ENCODE measurements around the gene LMX1B. TPM values are rescaled to one million over a fixed set of nuclear protein-coding genes. Genes with fewer than 3 reads are reported as not detected.

Gene LMX1B
- total and polyA plus RNA-seq, 2 donors (not counting 1 experiment from before 2014, with no cell fraction given), result not detected

DNA sequence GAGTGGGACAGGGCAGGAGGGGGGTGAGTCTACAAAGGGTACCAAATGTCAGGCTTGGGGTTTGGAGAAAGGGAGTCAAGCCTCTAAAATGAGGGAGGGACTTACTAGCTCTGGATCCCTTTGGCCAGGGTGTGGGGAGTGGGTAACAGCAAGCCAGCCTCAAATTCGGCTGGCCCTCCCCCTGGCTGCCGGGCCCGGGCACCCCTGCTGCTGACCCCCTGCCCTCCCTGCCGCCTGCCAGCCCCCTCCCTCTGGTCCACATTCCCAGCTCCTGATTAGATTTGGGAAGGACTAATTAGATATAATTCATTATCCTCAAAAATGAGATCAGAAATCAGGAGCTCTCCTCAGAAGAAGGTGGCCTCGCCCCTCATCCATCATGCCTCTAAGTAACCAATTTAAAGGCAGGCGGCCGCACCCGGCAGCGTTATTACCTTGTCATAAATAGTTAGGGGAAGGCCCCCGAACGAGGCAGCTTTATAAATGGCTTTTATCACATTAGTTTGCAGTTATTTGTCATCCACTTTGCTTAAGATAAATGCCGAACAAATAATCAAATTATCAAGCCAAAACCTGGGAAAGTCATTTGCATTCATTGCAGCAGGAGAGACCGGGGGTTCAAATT lies 44.6 kb downstream of the LMX1B start:
- H2AFZ ChIP-seq (ENCODE audit: low read length), result no peak overlapping the region
- H3K36me3 ChIP-seq (ENCODE audit: control insufficient read depth, insufficient read depth, low read length), result no peaks in the 10 kb centered on the region
- H3K4me1 ChIP-seq (ENCODE audit: control insufficient read depth, extremely low read depth, insufficient read depth, low read length), result no peaks in the 10 kb centered on the region
- H3K27ac ChIP-seq (ENCODE audit: insufficient read depth, low read length), result no peak overlapping the region
- TF ChIP-seq, protein P1, sequence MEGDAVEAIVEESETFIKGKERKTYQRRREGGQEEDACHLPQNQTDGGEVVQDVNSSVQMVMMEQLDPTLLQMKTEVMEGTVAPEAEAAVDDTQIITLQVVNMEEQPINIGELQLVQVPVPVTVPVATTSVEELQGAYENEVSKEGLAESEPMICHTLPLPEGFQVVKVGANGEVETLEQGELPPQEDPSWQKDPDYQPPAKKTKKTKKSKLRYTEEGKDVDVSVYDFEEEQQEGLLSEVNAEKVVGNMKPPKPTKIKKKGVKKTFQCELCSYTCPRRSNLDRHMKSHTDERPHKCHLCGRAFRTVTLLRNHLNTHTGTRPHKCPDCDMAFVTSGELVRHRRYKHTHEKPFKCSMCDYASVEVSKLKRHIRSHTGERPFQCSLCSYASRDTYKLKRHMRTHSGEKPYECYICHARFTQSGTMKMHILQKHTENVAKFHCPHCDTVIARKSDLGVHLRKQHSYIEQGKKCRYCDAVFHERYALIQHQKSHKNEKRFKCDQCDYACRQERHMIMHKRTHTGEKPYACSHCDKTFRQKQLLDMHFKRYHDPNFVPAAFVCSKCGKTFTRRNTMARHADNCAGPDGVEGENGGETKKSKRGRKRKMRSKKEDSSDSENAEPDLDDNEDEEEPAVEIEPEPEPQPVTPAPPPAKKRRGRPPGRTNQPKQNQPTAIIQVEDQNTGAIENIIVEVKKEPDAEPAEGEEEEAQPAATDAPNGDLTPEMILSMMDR (conservative IDR thresholded peaks at IDR 0.05 in 1 of 2, IDR thresholded peaks at IDR 0.05 in 1 of 2; ENCODE audit: low read depth in 1 of 2, low read length in 2 of 2), result no peak
- TF ChIP-seq EZH2 (IDR thresholded peaks at IDR 0.05; ENCODE audit: low read length, missing control alignments), result no peak
- no peak overlapping the region for H3K4me3 ChIP-seq (replicated peaks in 1 of 4; ENCODE audit: control extremely low read depth in 1 of 4, insufficient read depth in 1 of 4, low read depth in 3 of 4, low read length in 4 of 4)
- no peak overlapping the region for H3K9ac ChIP-seq (ENCODE audit: insufficient read depth, low read length)
- no peaks in the 10 kb centered on the region for H3K79me2 ChIP-seq (ENCODE audit: control insufficient read depth, insufficient read depth, low read length)
- no peak for DNase-seq (ENCODE audit: low read depth in 2 of 2)
- H3K9me3 ChIP-seq (ENCODE audit: control insufficient read depth, insufficient read depth, low read depth, low read length), result no peaks in the 10 kb centered on the region
- no peak overlapping the region for H3K4me2 ChIP-seq (ENCODE audit: extremely low read depth, insufficient read depth, low read length)
- no peaks in the 10 kb centered on the region for H4K20me1 ChIP-seq (ENCODE audit: control insufficient read depth, extremely low read depth, insufficient read depth, low read length)
- peaks cover 9% of the 10 kb centered on the region for H3K27me3 ChIP-seq (ENCODE audit: control insufficient read depth, insufficient read depth, low read length)

DNA sequence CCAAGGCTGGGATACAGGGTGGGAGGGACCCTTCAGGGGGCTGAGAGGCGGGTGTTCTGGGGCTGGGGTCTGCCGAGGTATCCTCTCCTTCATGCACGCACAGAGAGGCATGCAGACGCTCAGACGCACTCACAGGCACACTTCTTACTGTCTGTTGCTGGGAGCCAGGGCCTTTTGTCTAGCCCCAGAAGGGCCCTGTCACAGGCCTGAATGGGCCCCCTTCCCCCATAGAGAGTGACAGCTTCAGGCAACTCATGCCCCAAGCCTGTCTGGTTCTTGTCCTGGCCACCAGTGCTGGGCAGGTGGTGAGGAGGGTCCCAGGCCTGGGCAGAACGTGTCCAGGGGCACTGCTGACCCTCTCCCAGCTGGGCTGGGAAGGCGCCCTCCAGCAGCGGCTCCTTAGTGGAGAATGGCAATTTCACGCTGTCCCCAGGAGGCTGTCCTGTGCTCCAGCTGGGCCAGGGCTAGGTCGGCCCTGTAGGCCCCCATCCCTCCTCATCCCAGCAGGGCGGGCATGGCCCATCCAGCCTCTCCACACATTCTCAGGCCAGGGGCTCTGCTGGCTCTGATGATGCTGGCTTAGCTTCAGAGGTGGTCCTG lies 45.3 kb downstream of the LMX1B start:
- Histone ChIP-seq H3K27me3 (ENCODE audit: control insufficient read depth, insufficient read depth, low read length) (peaks cover 9% of the 10 kb centered on the region), H3K36me3 (ENCODE audit: control insufficient read depth, insufficient read depth, low read length) (no peaks in the 10 kb centered on the region), H4K20me1 (ENCODE audit: control insufficient read depth, extremely low read depth, insufficient read depth, low read length) (no peaks in the 10 kb centered on the region), H3K27ac (ENCODE audit: insufficient read depth, low read length) (no peak overlapping the region), H3K9me3 (ENCODE audit: control insufficient read depth, insufficient read depth, low read depth, low read length) (no peaks in the 10 kb centered on the region), H3K79me2 (ENCODE audit: control insufficient read depth, insufficient read depth, low read length) (no peaks in the 10 kb centered on the region), H3K4me1 (ENCODE audit: control insufficient read depth, extremely low read depth, insufficient read depth, low read length) (no peaks in the 10 kb centered on the region), H2AFZ (ENCODE audit: low read length) (no peak overlapping the region), H3K4me3 (replicated peaks in 1 of 4; ENCODE audit: control extremely low read depth in 1 of 4, insufficient read depth in 1 of 4, low read depth in 3 of 4, low read length in 4 of 4) (no peak overlapping the region), H3K4me2 (ENCODE audit: extremely low read depth, insufficient read depth, low read length) (no peak overlapping the region), H3K9ac (ENCODE audit: insufficient read depth, low read length) (no peak overlapping the region)
- DNase-seq (ENCODE audit: low read depth in 2 of 2), result no peak
- TF ChIP-seq, protein P1 (conservative IDR thresholded peaks at IDR 0.05 in 1 of 2, IDR thresholded peaks at IDR 0.05 in 1 of 2; ENCODE audit: low read depth in 1 of 2, low read length in 2 of 2), result no peak
- TF ChIP-seq EZH2 (IDR thresholded peaks at IDR 0.05; ENCODE audit: low read length, missing control alignments), result no peak

DNA sequence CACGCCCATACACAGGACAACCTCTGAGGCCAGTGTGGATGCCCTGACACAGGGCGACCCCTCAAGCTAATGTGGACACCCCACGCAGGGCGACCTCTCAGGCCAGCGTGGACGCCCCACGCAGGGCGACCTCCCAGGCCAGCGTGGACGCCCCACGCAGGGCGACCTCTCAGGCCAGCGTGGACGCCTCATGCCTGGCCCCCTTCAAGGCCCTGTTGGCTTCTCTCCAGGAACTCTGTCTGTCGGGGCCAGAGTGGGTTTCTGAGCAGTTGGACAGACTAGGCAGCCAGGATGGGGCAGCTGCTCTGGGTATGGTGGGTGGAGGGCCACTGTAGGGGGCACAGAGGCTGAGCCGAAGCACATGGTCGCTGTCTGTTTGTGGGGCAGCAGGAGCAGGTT lies 47.4 kb downstream of the LMX1B start:
- Histone ChIP-seq H3K27me3 (ENCODE audit: control insufficient read depth, insufficient read depth, low read length) (peaks cover 12% of the 10 kb centered on the region), H3K4me3 (replicated peaks in 1 of 4; ENCODE audit: control extremely low read depth in 1 of 4, insufficient read depth in 1 of 4, low read depth in 3 of 4, low read length in 4 of 4) (no peak overlapping the region), H4K20me1 (ENCODE audit: control insufficient read depth, extremely low read depth, insufficient read depth, low read length) (no peaks in the 10 kb centered on the region), H3K9ac (ENCODE audit: insufficient read depth, low read length) (no peak overlapping the region), H2AFZ (ENCODE audit: low read length) (no peak overlapping the region), H3K27ac (ENCODE audit: insufficient read depth, low read length) (no peak overlapping the region), H3K9me3 (ENCODE audit: control insufficient read depth, insufficient read depth, low read depth, low read length) (no peaks in the 10 kb centered on the region), H3K4me1 (ENCODE audit: control insufficient read depth, extremely low read depth, insufficient read depth, low read length) (no peaks in the 10 kb centered on the region), H3K36me3 (ENCODE audit: control insufficient read depth, insufficient read depth, low read length) (no peaks in the 10 kb centered on the region), H3K79me2 (ENCODE audit: control insufficient read depth, insufficient read depth, low read length) (no peaks in the 10 kb centered on the region), H3K4me2 (ENCODE audit: extremely low read depth, insufficient read depth, low read length) (no peak overlapping the region)
- DNase-seq (ENCODE audit: low read depth in 2 of 2), result no peak
- TF ChIP-seq, protein P1 (conservative IDR thresholded peaks at IDR 0.05 in 1 of 2, IDR thresholded peaks at IDR 0.05 in 1 of 2; ENCODE audit: low read depth in 1 of 2, low read length in 2 of 2), result no peak
- TF ChIP-seq EZH2 (IDR thresholded peaks at IDR 0.05; ENCODE audit: low read length, missing control alignments), result no peak
